ENCODE measurements around the gene NEURL1B.

Gene NEURL1B

DNA sequence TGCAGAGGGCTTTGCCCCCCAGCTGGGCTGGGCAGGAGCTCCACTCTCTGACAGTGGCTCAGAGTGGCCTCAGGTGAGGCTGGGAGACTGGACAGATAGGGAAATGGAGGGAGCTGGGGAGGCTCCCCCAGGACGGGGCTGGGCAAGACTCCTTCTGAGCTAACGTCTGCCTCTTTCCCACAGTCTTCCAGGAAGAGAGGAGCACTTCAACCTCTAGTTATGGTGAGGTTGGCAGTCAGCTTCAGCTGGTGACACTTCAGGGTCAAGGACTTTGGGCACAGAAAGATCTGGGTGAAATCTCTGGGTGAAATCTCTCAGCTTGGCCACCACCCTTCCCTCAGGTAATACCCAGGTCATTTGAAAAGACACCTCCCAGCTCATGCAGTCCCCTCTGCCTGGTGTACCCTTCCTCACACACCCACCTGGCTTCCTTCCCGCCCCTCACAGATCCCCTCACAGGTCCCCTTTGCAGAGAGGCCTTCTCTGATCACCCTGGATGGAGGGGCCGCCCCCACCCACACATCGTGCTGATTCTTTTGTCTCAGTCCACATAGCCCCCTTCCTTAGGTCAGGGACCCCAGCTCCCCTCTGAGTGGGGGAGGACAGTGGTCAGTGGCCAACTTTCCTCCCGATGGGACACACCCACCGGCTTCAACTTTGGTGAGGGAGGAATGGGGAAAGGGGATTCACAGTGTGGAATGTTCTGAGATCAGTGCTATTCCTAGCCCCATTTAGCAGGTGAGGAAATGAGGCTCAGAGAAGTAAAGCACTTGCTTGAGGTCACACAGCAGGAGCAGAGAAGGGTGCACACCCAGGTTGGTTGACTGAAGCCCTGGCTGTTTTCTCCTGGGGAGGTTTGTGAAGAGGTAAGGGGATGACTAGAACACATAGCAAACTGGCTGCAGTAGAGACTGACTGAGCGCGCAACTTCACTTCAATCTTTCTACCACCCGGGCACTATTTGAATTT is 15.8 kb upstream of the NEURL1B start:
- TF ChIP-seq, protein P1, sequence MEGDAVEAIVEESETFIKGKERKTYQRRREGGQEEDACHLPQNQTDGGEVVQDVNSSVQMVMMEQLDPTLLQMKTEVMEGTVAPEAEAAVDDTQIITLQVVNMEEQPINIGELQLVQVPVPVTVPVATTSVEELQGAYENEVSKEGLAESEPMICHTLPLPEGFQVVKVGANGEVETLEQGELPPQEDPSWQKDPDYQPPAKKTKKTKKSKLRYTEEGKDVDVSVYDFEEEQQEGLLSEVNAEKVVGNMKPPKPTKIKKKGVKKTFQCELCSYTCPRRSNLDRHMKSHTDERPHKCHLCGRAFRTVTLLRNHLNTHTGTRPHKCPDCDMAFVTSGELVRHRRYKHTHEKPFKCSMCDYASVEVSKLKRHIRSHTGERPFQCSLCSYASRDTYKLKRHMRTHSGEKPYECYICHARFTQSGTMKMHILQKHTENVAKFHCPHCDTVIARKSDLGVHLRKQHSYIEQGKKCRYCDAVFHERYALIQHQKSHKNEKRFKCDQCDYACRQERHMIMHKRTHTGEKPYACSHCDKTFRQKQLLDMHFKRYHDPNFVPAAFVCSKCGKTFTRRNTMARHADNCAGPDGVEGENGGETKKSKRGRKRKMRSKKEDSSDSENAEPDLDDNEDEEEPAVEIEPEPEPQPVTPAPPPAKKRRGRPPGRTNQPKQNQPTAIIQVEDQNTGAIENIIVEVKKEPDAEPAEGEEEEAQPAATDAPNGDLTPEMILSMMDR (IDR thresholded peaks at IDR 0.05; ENCODE audit: borderline replicate concordance, insufficient read depth, low read depth, low read length) = no peak
- no peak overlapping the region for H3K4me3 ChIP-seq (ENCODE audit: low read depth, low read length)

DNA sequence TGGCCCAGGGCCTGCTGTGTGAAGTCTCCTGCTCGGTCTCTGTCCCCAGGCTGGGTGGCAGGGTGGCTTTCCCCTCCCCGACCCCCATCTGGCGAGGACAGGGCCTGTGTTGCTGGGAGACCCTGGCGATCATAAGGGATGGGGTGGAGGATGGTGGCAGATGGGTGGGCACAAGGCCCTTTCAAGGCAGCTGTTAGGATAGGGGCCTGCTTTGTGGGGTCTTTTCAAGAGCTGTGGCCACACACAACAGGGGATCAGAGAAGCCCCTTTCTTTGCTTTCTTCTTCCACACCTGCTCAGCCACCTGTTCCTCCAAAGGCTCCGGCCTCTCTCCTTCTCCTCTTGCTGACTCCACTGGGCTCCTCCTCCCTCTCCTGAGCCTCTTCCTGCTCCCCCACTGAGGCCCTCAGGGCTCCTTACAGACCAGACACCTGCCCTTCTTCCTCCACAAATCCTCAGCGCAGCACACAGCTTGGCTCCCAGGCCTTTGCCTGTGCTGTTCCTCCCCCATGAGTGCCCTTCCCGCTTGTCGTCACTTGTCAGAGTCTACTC is 15.0 kb upstream of the NEURL1B start:
- H3K4me3 ChIP-seq (ENCODE audit: low read depth, low read length) = no peak overlapping the region
- TF ChIP-seq, protein P1 (IDR thresholded peaks at IDR 0.05; ENCODE audit: borderline replicate concordance, insufficient read depth, low read depth, low read length) = no peak

DNA sequence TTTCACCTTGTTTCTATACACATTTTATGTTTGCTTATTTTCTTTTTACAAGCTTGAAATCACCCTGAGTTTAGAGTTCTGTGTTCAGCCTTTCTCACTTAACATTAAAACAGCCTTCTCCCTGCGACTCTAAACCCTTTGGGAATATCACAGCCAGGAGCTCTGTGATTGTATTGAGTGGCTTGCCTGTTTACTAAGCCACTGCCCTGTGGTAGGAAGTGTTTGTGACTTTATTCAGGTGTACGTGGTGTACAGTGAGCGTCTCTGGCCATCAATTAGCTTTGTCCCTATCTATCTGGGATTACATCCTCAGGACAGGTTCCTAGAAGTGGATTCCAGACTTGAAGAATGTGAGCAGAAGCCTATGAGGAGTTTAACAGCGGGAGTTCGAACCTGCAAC is 11.0 kb upstream of the NEURL1B start:
- H3K4me3 ChIP-seq (ENCODE audit: low read depth, low read length) = no peak overlapping the region
- TF ChIP-seq, protein P1 (IDR thresholded peaks at IDR 0.05; ENCODE audit: borderline replicate concordance, insufficient read depth, low read depth, low read length) = no peak

DNA sequence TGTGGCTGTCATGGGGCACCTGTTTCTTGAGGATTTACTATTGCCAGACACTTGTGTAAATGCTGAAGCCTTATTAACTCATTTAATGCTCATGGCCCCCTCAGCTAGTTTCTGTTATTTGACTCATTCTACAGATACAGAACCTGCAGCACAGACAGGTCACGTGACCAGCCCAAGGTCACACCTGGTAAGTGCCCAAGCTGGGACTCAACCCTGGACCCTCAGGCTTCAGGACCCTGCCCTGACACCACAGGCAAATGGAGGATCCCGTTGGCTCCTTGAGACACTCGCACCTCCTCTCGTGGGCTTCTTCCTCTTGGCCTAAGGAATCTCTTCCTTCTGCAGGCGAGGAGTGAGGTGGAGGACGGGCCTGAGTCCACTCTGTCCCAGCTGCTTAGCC is 10.6 kb upstream of the NEURL1B start:
- TF ChIP-seq, protein P1 (IDR thresholded peaks at IDR 0.05; ENCODE audit: borderline replicate concordance, insufficient read depth, low read depth, low read length) = no peak
- no peak overlapping the region for H3K4me3 ChIP-seq (ENCODE audit: low read depth, low read length)

DNA sequence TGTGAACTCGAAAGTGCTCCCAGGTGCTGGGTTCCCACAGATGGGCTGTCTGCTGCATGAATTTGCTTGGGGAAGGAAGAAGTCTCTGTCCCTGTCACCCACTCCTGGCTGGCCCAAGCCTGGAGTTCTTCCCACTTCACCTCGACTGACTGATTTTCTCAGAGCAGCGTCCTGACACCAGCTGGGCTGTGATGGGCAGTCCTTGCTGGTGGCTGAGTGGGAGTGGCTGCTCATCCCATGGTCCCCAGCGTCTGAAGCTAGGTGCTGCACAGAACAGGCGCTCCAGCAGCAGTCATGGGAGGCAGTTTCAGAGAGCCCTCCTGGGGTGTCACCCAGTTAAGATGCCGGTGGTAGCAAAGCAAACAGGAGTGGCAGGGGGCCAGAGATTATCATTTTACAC is 10.1 kb upstream of the NEURL1B start:
- TF ChIP-seq, protein P1 (IDR thresholded peaks at IDR 0.05; ENCODE audit: borderline replicate concordance, insufficient read depth, low read depth, low read length) = no peak

DNA sequence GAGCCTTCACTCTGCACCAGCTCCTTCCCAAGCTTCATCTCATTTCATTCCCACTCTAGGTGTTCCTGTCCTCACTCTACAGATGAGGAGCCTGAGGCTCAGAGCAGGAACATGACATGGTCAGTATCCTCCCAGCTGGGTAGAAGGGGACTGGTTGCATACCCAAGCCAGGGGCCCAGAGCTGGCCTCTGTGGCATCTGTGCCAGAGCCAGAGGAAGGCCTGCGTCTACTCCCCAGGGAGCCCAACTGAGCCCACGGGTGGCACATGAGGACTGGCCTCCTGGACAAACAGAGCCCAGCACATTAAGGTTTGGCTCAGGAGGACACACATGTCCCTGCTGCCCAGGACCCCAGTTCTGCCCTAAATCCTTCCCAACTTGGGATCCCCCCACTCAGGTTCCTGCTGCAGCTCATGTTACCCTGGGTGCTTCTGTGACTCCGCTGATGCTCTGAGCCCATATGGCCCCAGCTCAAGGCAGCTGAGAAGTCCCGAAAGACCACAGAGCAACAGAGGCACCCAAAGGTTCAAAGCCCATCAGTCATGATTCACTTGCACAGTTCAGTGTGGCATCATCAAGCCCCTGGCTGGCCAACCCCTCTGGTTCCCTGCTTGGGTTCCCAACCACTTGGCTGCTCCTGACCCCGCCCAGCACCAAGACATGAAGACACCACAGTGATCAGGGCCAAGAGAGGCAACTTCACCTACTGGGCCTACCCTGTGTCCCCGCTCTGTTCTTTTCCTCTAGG is 8.5 kb upstream of the NEURL1B start:
- H3K4me3 ChIP-seq (ENCODE audit: low read depth, low read length) = no peak overlapping the region
- TF ChIP-seq, protein P1 (IDR thresholded peaks at IDR 0.05; ENCODE audit: borderline replicate concordance, insufficient read depth, low read depth, low read length) = no peak

More for the DNA sequence above, 10.1 kb upstream of the NEURL1B start:
- no peak overlapping the region for H3K4me3 ChIP-seq (ENCODE audit: low read depth, low read length)
